ENCODE results near the gene PIP5K1B. TPM values are rescaled to one million over a fixed set of nuclear protein-coding genes. Genes with fewer than 3 reads are reported as not detected.

PIP5K1B gene
- total and polyA plus RNA-seq, 10 of the 15 experiments (the other 5 are each of a cell fraction or from before 2014, with no cell fraction given): 6.8 to 16.3 (median 10.6) TPM

DNA sequence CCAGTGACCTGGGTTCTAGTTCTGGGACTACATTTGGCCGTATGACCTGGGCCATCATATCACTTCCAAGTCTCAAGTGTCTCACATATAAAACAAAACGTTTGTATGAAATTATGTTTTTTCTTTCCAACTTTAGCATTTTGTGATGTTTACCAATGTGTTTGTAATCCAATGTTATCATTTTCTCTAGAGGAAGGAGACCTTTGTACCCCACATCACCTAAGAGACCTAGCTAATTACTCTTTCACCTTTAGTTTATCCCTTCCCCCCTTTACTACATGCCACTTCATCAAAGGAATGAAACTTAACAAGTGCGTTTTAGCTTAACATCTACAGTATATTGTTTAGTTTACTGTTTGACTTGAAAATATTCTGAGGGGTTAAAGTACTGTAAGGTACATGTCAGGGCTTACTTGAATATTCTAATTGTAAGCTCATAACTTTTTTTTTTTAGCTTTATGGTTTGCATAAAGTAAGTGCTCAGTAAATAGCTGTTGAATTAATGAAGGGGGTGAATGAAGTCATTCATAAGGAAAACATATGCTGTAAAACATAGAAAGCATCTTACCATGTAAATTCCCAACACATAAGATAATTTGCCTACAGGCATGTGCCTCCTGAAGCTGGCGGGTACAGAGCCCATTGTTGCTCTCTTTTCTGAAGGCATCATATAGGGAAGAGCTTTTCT is 2.9 kb downstream of the PIP5K1B start:
- POLR2A ChIA-PET: interaction anchor here (0.6 to 0.7 kb wide), 2 partner anchors 14 to 243 kb away, joined by 3 read pairs; no protein-coding TSS in a partner anchor
- in situ Hi-C loops (cut with MboI) (loop anchor here (10.0 kb wide), 1 partner anchor 287 kb away; no protein-coding TSS in a partner anchor), intact Hi-C loops (cut with micrococcal nuclease; ENCODE audit: unreplicated experiment) (loop anchor here (1.0 to 5.0 kb wide), 7 partner anchors 54 to 289 kb away; no protein-coding TSS in a partner anchor)
- Histone ChIP-seq H3K9ac (ENCODE audit: control insufficient read depth, insufficient read depth, low read length) (no peak overlapping the region), H3K4me1 (ENCODE audit: control insufficient read depth, insufficient read depth, low read length) (peaks cover 28% of the 10 kb centered on the region), H4K20me1 (ENCODE audit: control insufficient read depth, insufficient read depth) (no peaks in the 10 kb centered on the region), H3K4me3 (peak overlapping the region; percentile 98; the same call in 1 of the 2 replicates), H3K27ac (ENCODE audit: control insufficient read depth, insufficient read depth) (peak overlapping the region; percentile 72), H2AFZ (ENCODE audit: control insufficient read depth, low read depth, low read length) (no peak overlapping the region), H3K4me2 (ENCODE audit: control insufficient read depth, insufficient read depth) (peak overlapping the region; percentile 86), H3K9me3 (replicated peaks; ENCODE audit: control insufficient read depth, insufficient read depth, low read length) (no peaks in the 10 kb centered on the region; the same call in 2 of the 3 replicates), H3K79me2 (ENCODE audit: control insufficient read depth, insufficient read depth, low read length) (peaks cover 49% of the 10 kb centered on the region), H3K36me3 (ENCODE audit: control insufficient read depth in 2 of 2, insufficient read depth in 2 of 2, low read length in 1 of 2) (no peaks in the 10 kb centered on the region), H3K27me3 (replicated peaks in 1 of 2; ENCODE audit: control insufficient read depth in 2 of 2, insufficient read depth in 2 of 2, low read length in 1 of 2) (peaks cover 3 to 5% of the 10 kb centered on the region in 2 experiments; a peak in 3 of 4 replicates)
- DNase-seq (ENCODE audit: low read depth, low spot score) (no peak), FAIRE-seq (no peak), ATAC-seq (no peak)
- SMC1A ChIA-PET (ENCODE audit: uncharacterized antibody, unreplicated experiment): interaction anchor here (0.6 to 1.9 kb wide), 15 partner anchors 11 to 292 kb away, joined by 3 to 8 read pairs (median 4); a partner anchor contains a TSS
- TF ChIP-seq YY1 (IDR thresholded peaks at IDR 0.05; ENCODE audit: low read depth, low read length): no peak
- TF ChIP-seq NFYA (IDR thresholded peaks at IDR 0.05; ENCODE audit: borderline replicate concordance, low read depth, low read length): no peak
- no peak for TF ChIP-seq JUNB (IDR thresholded peaks at IDR 0.05)
- no peak for TF ChIP-seq SREBF1 (IDR thresholded peaks at IDR 0.05; ENCODE audit: low read length)
- TF ChIP-seq ZNF24 (IDR thresholded peaks at IDR 0.05): peak; percentile 81
- TF ChIP-seq SRF (IDR thresholded peaks at IDR 0.05; ENCODE audit: low read depth in 2 of 2, low read length in 2 of 2): no peak
- TF ChIP-seq TCF3 (IDR thresholded peaks at IDR 0.05; ENCODE audit: borderline replicate concordance, insufficient read depth, low read depth, low read length): no peak
- no peak for TF ChIP-seq RELA (IDR thresholded peaks at IDR 0.05; ENCODE audit: borderline replicate concordance, partially characterized antibody)
- TF ChIP-seq YBX1 (IDR thresholded peaks at IDR 0.05): no peak
- BruUV-seq (replicated peaks): no TSS peak
- CTCF ChIA-PET: interaction anchor here (0.6 to 1.1 kb wide), 10 partner anchors 11 to 325 kb away, joined by 3 to 6 read pairs (median 3); a partner anchor contains a TSS
- RAD21 ChIA-PET (ENCODE audit: unreplicated experiment): interaction anchor here (0.9 to 1.9 kb wide), 7 partner anchors 21 to 292 kb away, joined by 3 to 6 read pairs (median 5); no protein-coding TSS in a partner anchor
- WGBS (ENCODE audit: insufficient coverage, insufficient replicate concordance, low lambda C conversion rate, missing lambda C conversion rate): 42% methylated on average over 4 of the region's 4 CpGs
